DMS153 (cell line): ENCODE measurements around the gene SH2D3A.

ENCODE experiments used
- DNase-seq: peaks from one replicate; lab custom pipeline; 2025; lab: John Stamatoyannopoulos, UW

SH2D3A gene

GRCh38 chr19:6708346-6708745 is 58.9 kb downstream of the SH2D3A start:
- DNase-seq = no peak

- DNase-seq = no peak
These were observed 59.6 kb downstream of the SH2D3A start for GRCh38 chr19:6707658-6708018.

- no peak for DNase-seq
These were observed 60.1 kb downstream of the SH2D3A start for GRCh38 chr19:6707011-6707657.

GRCh38 chr19:6706633-6706958 is 60.6 kb downstream of the SH2D3A start:
- no peak for DNase-seq

- DNase-seq = no peak
These were observed 61.2 kb downstream of the SH2D3A start for GRCh38 chr19:6705931-6706632.
